GM20431 (cell line): ENCODE data around the gene ZNF747.
"Not testable (repeated sequence)": the region's sequence is repeated elsewhere in the genome, so short reads cannot be mapped to it uniquely, and the experiment has no call there.

Source experiments
- in situ Hi-C: fragments of 300-500 bp; cut with MseI, MboI; formaldehyde crosslinking; loops from one replicate; pipeline ENCODE4 v1.15.0; 2020; ENCODE audit warnings: low sequenced_read_pairs; ENCODE audit not compliant: unreplicated experiment

Gene ZNF747

GRCh38 chr16:30536391-30537024, 1.9 kb upstream of the ZNF747 start:
- in situ Hi-C loops = not testable (repeated sequence)

GRCh38 chr16:30535777-30536190, 1.1 kb upstream of the ZNF747 start:
- in situ Hi-C loops = no loop called here

GRCh38 chr16:30535106-30535776, 583 bp upstream of the ZNF747 start:
- in situ Hi-C loops = no loop called here

GRCh38 chr16:30533748-30534367, 800 bp downstream of the ZNF747 start:
- in situ Hi-C loops = no loop called here

- in situ Hi-C loops = no loop called here
These were observed 1.5 kb downstream of the ZNF747 start for GRCh38 chr16:30533146-30533522.

- in situ Hi-C loops = no loop called here
These were observed 2.1 kb downstream of the ZNF747 start for GRCh38 chr16:30532285-30533145.

GRCh38 chr16:30530163-30531037, 4.3 kb downstream of the ZNF747 start:
- in situ Hi-C loops = no loop called here

- in situ Hi-C loops = no loop called here
These were observed 5.7 kb downstream of the ZNF747 start for GRCh38 chr16:30528799-30529457.

GRCh38 chr16:30527635-30528178, 7.0 kb downstream of the ZNF747 start:
- in situ Hi-C loops = no loop called here

GRCh38 chr16:30526823-30527634, 7.6 kb downstream of the ZNF747 start:
- in situ Hi-C loops = no loop called here

- in situ Hi-C loops = no loop called here
These were observed 8.4 kb downstream of the ZNF747 start, which contains the start of gene ZNF768 for GRCh38 chr16:30526137-30526822. Gene ZNF768 (minus strand): TSS chr16:30526566. CDS start chr16:30526413, 153 bp downstream.

- in situ Hi-C loops = no loop called here
These were observed 8.9 kb downstream of the ZNF747 start for GRCh38 chr16:30525844-30526136.

- in situ Hi-C loops = no loop called here
These were observed 9.8 kb downstream of the ZNF747 start for GRCh38 chr16:30524575-30525568.

- in situ Hi-C loops = no loop called here
These were observed 10.7 kb downstream of the ZNF747 start for GRCh38 chr16:30523768-30524574.

GRCh38 chr16:30522702-30523463, 11.8 kb downstream of the ZNF747 start:
- in situ Hi-C loops = not testable (repeated sequence)
